Measurements from ENCODE around the gene C10orf120.

The C10orf120 gene

GRCh38 chr10:122703483-122704448 lies 4.1 kb upstream of the C10orf120 start:
- peak; percentile 34 to 49 for DNase-seq (ENCODE audit: low read depth in 2 of 2)

GRCh38 chr10:122702275-122702674 lies 2.6 kb upstream of the C10orf120 start:
- DNase-seq (ENCODE audit: low read depth in 2 of 2), result no peak

- no peak for DNase-seq (ENCODE audit: low read depth in 2 of 2)
These were observed 2.0 kb upstream of the C10orf120 start for GRCh38 chr10:122701652-122702051.

GRCh38 chr10:122696687-122697086 lies 3.0 kb downstream of the C10orf120 start:
- no peak for DNase-seq (ENCODE audit: low read depth in 2 of 2)

GRCh38 chr10:122692744-122693143 lies 6.9 kb downstream of the C10orf120 start:
- no peak for DNase-seq (ENCODE audit: low read depth in 2 of 2)

GRCh38 chr10:122689146-122689820 lies 10.4 kb downstream of the C10orf120 start:
- no peak for DNase-seq (ENCODE audit: low read depth in 2 of 2)

GRCh38 chr10:122688293-122688989 lies 11.2 kb downstream of the C10orf120 start:
- DNase-seq (ENCODE audit: low read depth in 2 of 2), result no peak

- no peak for DNase-seq (ENCODE audit: low read depth in 2 of 2)
These were observed 17.1 kb downstream of the C10orf120 start for GRCh38 chr10:122682522-122682921.

- no peak for DNase-seq (ENCODE audit: low read depth in 2 of 2)
These were observed 21.4 kb downstream of the C10orf120 start for GRCh38 chr10:122678266-122678665.

- no peak for DNase-seq (ENCODE audit: low read depth in 2 of 2)
These were observed 24.4 kb downstream of the C10orf120 start for GRCh38 chr10:122675278-122675677.

- no peak for DNase-seq (ENCODE audit: low read depth in 2 of 2)
These were observed 24.9 kb downstream of the C10orf120 start for GRCh38 chr10:122674781-122675180.

GRCh38 chr10:122673731-122674130 lies 25.9 kb downstream of the C10orf120 start:
- DNase-seq (ENCODE audit: low read depth in 2 of 2), result no peak

GRCh38 chr10:122673269-122673668 lies 26.4 kb downstream of the C10orf120 start:
- DNase-seq (ENCODE audit: low read depth in 2 of 2), result no peak

GRCh38 chr10:122672655-122673054 lies 27.0 kb downstream of the C10orf120 start:
- DNase-seq (ENCODE audit: low read depth in 2 of 2), result no peak

- DNase-seq (ENCODE audit: low read depth in 2 of 2), result no peak
These were observed 28.3 kb downstream of the C10orf120 start for GRCh38 chr10:122671355-122671754.

- no peak for DNase-seq (ENCODE audit: low read depth in 2 of 2)
These were observed 29.8 kb downstream of the C10orf120 start for GRCh38 chr10:122669842-122670241.

GRCh38 chr10:122669045-122669444 lies 30.6 kb downstream of the C10orf120 start:
- DNase-seq (ENCODE audit: low read depth in 2 of 2), result no peak

- DNase-seq (ENCODE audit: low read depth in 2 of 2), result no peak
These were observed 33.7 kb downstream of the C10orf120 start for GRCh38 chr10:122665946-122666345.

- DNase-seq (ENCODE audit: low read depth in 2 of 2), result no peak
These were observed 34.3 kb downstream of the C10orf120 start for GRCh38 chr10:122665329-122665860.

GRCh38 chr10:122664501-122664900 lies 35.1 kb downstream of the C10orf120 start:
- no peak for DNase-seq (ENCODE audit: low read depth in 2 of 2)

GRCh38 chr10:122663516-122664130 lies 36.0 kb downstream of the C10orf120 start:
- no peak for DNase-seq (ENCODE audit: low read depth in 2 of 2)

GRCh38 chr10:122662231-122662630 lies 37.4 kb downstream of the C10orf120 start:
- no peak for DNase-seq (ENCODE audit: low read depth in 2 of 2)
